Effector memory CD4-positive, alpha-beta T cell (primary cell): ENCODE measurements around the gene ZNF804A.

Source experiments
- DNase-seq, 3 donors: peaks; one replicate each; pipeline ENCODE4 v3.0.0-alpha.2; 2020
- H3K27ac ChIP-seq: 2 replicates; pipeline ENCODE4 v1.7.0; 2013; ENCODE audit warnings: mild to moderate bottlenecking, low read length, moderate library complexity; ENCODE audit not compliant: insufficient read depth, poor library complexity, severe bottlenecking
- H3K27me3 ChIP-seq: replicated peaks from 2 replicates; pipeline ENCODE4 v1.7.0; 2013; ENCODE audit warnings: mild to moderate bottlenecking, low read length; ENCODE audit not compliant: insufficient read depth, control insufficient read depth, poor library complexity, severe bottlenecking
- H3K36me3 ChIP-seq: 2 replicates; pipeline ENCODE4 v1.7.0; 2013; ENCODE audit warnings: mild to moderate bottlenecking, low read length, moderate library complexity; ENCODE audit not compliant: control insufficient read depth, insufficient read depth
- H3K4me1 ChIP-seq: 2 replicates; pipeline ENCODE4 v1.7.0; 2013; ENCODE audit warnings: low read length, mild to moderate bottlenecking; ENCODE audit not compliant: control insufficient read depth, insufficient read depth, poor library complexity, severe bottlenecking
- H3K4me3 ChIP-seq: 2 replicates; pipeline ENCODE4 v1.7.0; 2013; ENCODE audit warnings: low read length, low read depth, mild to moderate bottlenecking; ENCODE audit not compliant: insufficient read depth, poor library complexity, severe bottlenecking
- H3K9me3 ChIP-seq: 2 replicates; pipeline ENCODE4 v1.7.0; 2013; ENCODE audit warnings: mild to moderate bottlenecking, low read length, moderate library complexity; ENCODE audit not compliant: control insufficient read depth

ZNF804A gene

DNA sequence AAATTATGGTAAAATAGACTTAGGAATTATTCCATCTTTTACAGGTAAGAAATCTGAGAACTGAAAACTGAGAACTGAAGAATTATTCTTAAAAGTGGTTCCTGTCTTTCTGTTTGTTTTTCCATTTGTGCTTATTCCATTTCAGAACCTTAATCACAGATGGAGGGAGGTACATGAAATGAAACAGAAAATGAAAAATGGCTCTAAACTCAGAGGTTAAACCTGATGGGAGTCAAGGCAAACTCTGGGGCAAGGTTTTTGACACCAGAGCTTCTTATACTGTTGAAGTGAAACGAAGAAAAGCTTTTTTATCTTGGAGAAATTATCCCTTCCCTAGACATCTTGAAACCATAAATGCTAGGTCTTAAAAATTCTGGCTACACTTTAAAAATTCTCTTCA, 182.1 kb downstream of the ZNF804A start:
- no peak for DNase-seq
- Histone ChIP-seq H3K4me1 (no peaks in the 10 kb centered on the region), H3K4me3 (no peak overlapping the region), H3K36me3 (no peaks in the 10 kb centered on the region), H3K27ac (no peak overlapping the region), H3K9me3 (no peaks in the 10 kb centered on the region), H3K27me3 (no peaks in the 10 kb centered on the region)

DNA sequence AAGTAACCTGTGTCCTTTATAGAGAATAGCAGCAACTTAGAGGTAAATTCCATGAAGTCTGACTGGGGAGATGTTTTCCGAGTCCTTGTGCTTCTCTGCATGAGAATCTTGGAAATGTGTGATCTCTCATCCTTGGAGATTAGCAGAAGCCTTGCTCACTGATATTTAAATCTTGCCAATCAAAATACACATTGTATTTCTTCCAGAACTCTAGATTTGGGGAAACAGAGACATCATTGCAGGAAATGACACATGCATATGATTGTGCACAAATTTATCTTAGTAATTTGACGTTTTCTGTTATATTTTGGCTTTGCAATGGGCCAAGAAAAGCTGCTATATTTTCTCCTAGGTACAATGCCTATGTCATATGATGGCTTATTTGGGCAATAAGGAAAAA, 182.6 kb downstream of the ZNF804A start:
- no peaks in the 10 kb centered on the region for H3K27me3 ChIP-seq
- H3K9me3 ChIP-seq: no peaks in the 10 kb centered on the region
- H3K4me1 ChIP-seq: no peaks in the 10 kb centered on the region
- DNase-seq: no peak
- no peak overlapping the region for H3K27ac ChIP-seq
- H3K4me3 ChIP-seq: no peak overlapping the region
- no peaks in the 10 kb centered on the region for H3K36me3 ChIP-seq

DNA sequence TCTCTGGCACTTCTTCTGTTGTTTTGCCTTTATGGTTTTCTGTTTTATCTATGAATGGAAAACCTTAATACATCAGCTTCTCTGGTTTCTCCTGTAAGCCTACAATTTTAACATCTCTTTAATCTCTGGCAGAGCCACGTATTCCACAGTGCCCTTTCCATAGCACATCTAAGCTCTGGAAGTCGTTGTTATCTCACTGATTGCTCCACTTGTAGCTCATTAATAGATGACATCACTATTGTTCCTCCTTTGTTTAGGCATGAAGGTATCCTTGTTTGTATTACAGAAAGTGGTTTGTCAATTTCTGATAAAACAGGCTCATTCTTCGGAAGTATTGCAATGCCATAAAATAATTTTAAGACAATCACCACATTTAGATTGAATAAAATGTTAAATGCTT, 185.2 kb downstream of the ZNF804A start:
- Histone ChIP-seq H3K27me3 (no peaks in the 10 kb centered on the region), H3K27ac (no peak overlapping the region), H3K9me3 (no peaks in the 10 kb centered on the region), H3K4me1 (no peaks in the 10 kb centered on the region), H3K4me3 (no peak overlapping the region), H3K36me3 (no peaks in the 10 kb centered on the region)
- no peak for DNase-seq

DNA sequence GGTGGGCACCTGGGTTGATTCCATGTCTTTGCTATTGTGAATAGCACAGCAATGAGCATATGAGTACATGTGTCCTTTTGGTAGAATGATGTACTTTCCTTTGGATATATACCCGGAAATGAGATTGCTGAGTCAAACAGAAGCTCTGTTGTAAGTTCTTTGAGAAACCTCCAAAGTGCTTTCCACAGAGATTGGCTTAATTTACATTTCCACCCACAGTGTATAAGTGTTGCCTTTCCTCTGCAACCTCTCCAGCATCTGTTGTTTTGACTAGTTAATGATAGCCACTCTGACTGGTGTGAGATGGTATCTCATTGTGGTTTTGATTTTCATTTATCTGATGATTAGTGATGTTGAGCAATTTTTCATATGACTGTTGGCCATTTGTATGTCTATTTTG, 194.8 kb downstream of the ZNF804A start:
- Histone ChIP-seq H3K4me3 (no peak overlapping the region), H3K27ac (no peak overlapping the region), H3K36me3 (no peaks in the 10 kb centered on the region), H3K4me1 (no peaks in the 10 kb centered on the region), H3K9me3 (no peaks in the 10 kb centered on the region), H3K27me3 (no peaks in the 10 kb centered on the region)
- no peak for DNase-seq

DNA sequence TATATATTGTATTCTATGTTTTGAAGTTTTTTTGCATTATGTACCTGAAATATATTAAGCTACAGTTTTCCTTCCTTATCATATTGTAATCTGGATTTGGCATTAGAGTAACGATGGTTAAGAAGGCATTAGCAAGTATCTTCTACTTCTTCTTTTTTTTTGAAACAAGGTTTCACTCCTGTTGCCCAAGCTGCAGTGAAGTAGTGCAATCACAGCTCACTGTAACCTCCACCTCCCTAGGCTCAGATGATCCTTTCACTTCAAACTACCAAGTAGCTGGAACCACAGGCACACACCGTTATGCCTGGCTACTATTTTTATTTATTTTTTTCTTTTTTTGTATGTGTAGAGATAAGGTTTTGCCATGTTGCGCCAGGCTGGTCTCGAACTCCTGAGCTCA, 201.1 kb downstream of the ZNF804A start:
- no peaks in the 10 kb centered on the region for H3K27me3 ChIP-seq
- no peak for DNase-seq
- H3K27ac ChIP-seq: no peak overlapping the region
- H3K36me3 ChIP-seq: no peaks in the 10 kb centered on the region
- no peaks in the 10 kb centered on the region for H3K9me3 ChIP-seq
- H3K4me1 ChIP-seq: no peaks in the 10 kb centered on the region
- no peak overlapping the region for H3K4me3 ChIP-seq

DNA sequence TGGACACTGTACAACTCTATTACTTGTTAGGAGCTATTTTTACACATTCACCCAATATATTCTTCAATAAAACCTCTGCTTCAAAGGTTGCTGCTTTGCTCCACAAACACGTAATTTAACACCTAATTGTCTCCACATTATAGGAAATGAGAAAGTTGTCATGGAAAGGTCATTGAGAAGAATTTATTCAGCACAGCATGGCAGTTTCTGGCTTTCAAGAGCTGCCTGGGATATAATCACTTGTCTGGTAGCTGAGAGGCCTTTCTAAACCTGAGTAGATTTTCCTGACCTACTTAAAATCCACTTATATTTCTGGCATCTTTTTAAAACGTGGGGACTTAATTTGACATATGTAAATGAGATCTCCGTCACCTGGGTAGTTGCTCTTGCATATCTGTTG, 216.1 kb downstream of the ZNF804A start:
- Histone ChIP-seq H3K27ac (no peak overlapping the region), H3K9me3 (no peaks in the 10 kb centered on the region), H3K36me3 (no peaks in the 10 kb centered on the region), H3K4me1 (no peaks in the 10 kb centered on the region), H3K4me3 (no peak overlapping the region), H3K27me3 (no peaks in the 10 kb centered on the region)
- no peak for DNase-seq

DNA sequence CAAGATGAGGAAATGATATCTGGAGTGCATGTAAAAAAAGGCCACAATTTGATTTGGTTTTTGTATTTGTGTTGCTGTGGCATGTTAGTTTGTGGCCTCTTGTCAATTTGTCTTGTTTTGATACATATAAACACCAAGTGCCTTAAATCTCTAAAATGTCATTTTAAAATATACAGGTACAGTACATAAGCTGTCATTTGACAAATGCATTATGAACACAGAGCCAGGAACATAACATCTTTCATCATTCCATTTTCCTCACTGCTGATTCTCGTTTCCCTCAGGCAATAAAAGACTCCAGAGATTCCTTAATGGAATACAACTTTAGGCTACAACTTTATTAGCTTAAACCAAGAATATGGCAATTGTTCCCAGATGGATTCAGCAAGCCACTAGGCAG, 217.5 kb downstream of the ZNF804A start:
- Histone ChIP-seq H3K4me1 (no peaks in the 10 kb centered on the region), H3K4me3 (no peak overlapping the region), H3K27me3 (no peaks in the 10 kb centered on the region), H3K36me3 (no peaks in the 10 kb centered on the region), H3K27ac (no peak overlapping the region), H3K9me3 (no peaks in the 10 kb centered on the region)
- DNase-seq: no peak

DNA sequence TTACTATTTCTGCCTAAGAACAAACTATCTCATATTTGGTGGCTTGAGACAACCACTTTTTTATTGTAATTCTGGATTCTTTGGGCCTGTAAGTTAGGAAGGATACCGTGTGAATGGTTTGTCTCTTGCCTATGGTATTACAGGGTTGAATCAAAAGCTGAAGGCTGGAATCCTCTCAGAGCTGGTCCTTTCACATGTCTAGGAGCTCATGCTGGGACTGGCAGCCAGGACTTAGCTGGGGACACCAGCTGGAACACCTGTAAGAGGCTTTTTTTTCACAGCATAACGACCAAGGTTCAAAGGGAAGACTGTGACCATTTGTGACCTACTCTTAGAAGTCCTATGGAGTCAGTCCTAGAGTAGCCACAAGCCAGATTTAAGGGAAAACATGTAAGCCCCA, 226.3 kb downstream of the ZNF804A start:
- Histone ChIP-seq H3K27ac (no peak overlapping the region), H3K27me3 (no peaks in the 10 kb centered on the region), H3K4me1 (no peaks in the 10 kb centered on the region), H3K9me3 (no peaks in the 10 kb centered on the region), H3K4me3 (no peak overlapping the region), H3K36me3 (no peaks in the 10 kb centered on the region)
- DNase-seq: no peak

DNA sequence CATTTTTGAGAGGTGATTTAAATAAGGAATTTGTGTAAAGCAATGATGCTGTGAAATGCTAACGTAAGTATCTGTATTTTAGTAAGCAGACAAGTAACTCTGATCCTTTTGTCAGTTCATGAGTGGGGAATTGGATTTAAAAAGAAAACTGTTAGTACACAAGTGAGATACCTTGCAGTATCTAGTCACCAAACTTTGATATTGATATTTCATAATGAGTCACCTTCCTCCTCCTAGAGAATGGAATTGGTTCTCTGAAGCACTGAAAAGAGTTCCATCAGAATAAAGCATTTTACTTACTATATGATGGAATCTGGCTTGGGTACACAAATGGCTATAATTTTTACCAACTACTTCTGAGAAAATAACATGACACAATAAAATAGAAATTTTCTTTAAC, 232.2 kb downstream of the ZNF804A start:
- H3K27ac ChIP-seq: no peak overlapping the region
- no peaks in the 10 kb centered on the region for H3K4me1 ChIP-seq
- no peaks in the 10 kb centered on the region for H3K9me3 ChIP-seq
- no peak overlapping the region for H3K4me3 ChIP-seq
- H3K36me3 ChIP-seq: no peaks in the 10 kb centered on the region
- H3K27me3 ChIP-seq: no peaks in the 10 kb centered on the region
- DNase-seq: no peak

DNA sequence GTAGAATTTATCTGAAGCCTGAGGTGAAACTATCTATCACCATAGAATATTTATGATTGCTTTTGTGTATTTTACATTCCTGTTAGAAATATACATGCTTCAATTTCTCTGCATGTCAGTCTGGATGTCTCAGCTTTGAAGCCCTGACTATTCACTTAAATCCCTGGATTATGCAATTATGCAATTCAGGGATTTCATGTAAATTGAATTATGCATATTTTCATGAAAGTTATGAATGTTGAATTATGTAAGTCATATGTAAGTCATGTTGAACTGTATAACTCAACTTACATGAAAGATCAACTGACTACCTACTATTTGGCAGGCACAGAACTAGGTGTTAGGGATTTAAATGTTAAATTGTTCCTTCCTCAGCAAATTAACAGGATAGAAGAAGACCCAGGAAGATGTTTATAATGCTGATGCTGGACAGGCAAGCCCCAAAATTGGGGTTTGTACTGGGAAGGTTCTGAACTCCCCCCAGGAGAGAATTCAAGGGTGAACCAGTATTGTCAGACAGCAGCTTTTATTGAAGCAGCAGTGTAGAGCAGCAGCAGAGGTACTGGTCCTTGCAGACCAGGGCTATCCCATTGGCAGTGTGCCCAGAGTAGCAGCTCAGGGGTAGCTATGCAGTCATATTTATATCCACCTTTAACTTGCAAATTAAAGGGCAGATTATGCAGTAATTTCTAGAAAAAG, 236.5 kb downstream of the ZNF804A start:
- no peak overlapping the region for H3K27ac ChIP-seq
- H3K9me3 ChIP-seq: no peaks in the 10 kb centered on the region
- no peak overlapping the region for H3K4me3 ChIP-seq
- no peaks in the 10 kb centered on the region for H3K4me1 ChIP-seq
- no peaks in the 10 kb centered on the region for H3K27me3 ChIP-seq
- H3K36me3 ChIP-seq: no peaks in the 10 kb centered on the region
- no peak for DNase-seq

DNA sequence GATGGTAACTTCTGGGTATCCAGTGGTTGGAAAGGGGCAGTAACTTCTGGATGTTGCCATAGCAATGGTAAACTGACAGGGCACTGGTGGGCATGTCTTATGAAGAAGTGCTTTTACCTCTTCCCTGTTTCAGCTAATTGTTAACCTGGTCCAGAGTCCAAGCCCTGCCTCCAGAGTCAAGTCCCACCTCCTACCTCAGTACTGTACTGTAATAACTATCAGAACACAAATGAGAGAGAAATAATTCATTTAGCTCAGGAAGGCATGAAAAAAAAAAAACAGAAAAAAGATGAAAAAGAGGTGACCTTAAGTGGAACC, 237.0 kb downstream of the ZNF804A start:
- no peaks in the 10 kb centered on the region for H3K36me3 ChIP-seq
- H3K27ac ChIP-seq: no peak overlapping the region
- no peaks in the 10 kb centered on the region for H3K4me1 ChIP-seq
- no peak for DNase-seq
- no peaks in the 10 kb centered on the region for H3K9me3 ChIP-seq
- no peak overlapping the region for H3K4me3 ChIP-seq
- H3K27me3 ChIP-seq: no peaks in the 10 kb centered on the region
